HG03039 (cell line): ENCODE results near the gene MYH4.

ENCODE experiments used
- ATAC-seq: cut with Tn5 transposase; IDR thresholded peaks from one replicate; pipeline ENCODE4 v1.9.1; 2021; ENCODE audit warnings: mild to moderate bottlenecking, moderate library complexity; ENCODE audit not compliant: unreplicated experiment

MYH4 gene

DNA sequence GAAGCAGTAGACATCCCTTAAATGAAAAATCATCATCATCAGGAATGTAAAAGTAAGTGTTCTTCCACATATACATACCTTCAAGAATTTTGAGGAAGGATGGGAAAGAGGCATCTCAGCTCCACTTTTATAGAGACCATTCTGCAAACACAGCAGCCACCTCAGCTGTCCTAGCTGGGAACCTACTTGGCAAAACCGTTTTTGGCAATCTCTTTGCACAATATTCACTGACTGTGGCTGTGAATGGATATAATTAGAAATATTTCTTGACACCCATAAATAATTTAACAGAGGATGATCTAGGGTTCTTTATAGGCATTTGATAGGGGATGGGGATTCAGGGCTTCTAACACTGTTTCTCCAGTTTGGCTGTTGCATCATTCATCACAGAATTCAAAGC, at the start of gene MYH4:
TSS of gene MYH4 (minus strand) at position 101 of the 400 bp plus-strand sequence. CDS start 2,814 bp downstream, outside the sequence.
- ATAC-seq: no peak

DNA sequence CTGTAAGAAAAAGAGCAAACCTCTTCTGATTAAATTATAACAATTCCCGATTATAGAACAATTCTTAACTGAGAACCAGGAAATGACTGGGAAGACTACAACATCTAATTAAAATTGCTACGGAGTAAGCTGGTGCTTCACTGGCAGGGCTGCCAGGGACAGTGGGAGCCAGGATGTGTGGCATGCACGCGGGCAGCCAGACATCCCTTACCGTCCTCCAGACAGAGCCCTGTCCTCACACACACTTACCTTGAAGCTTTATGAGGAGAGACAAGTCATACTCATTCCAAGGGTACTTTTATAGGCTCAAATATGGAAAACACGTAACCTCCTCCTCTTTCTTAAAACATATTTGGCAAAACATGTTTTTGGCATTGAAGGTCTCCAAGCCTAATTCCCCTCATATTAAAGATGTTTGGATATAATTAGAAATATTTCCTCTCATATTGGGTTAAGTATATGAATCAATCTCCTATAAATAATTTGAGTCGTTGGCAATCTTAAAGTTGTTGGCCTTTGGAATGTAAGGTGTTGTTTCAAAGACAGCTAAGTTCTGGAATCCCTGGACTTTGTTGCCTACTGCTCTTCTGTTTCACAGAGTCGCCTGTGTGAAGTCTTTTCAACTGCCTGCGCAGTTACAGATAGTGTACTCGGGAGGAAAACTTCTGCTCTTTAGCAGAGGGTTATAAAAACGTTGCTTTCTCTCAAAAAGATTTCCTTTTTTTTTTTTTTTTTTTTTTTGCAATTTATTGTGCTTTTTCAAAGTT, 49.1 kb upstream of the MYH4 start, which contains the start of gene MYH1:
TSS of gene MYH1 (minus strand) at position 272 of the 767 bp plus-strand sequence. CDS start 1,900 bp downstream, outside the sequence.
- no peak for ATAC-seq

DNA sequence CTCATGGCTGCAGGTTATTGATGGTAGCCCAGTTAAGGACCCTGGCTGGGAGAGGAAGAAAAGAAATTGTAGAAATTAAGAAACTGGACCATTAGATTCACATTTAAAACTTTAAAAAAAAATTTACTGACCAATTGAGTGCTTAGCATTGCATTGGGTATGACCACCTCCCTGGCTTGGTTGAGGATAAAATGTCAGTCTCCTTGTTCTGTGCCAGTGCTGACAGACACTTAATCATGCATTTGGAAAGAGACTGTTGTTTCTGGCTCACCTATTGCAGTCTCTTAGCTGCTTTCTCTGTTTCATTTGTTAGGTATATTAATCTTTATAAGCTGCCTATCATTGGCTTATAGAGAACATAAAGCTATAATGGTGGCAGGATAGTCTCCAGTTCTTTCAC, 47.3 kb upstream of the MYH4 start:
- ATAC-seq: no peak

DNA sequence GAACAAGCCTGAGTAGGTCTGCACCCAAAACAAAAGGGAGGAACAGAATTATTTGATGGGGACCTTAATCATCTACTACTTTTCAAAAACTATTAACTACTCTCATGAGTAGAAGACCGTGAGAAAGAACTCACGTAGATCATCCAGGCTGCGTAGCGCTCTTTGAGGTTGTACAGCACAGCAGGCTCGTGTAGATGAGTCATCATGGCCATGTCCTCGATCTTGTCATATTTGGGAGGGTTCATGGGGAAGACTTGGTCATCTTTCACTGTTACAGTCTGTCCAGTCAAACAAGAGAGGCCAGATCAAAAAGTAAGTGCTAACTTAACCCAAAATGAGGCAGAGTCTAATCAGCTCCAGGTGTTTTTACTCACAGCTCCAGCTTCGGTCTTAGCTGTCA, 46.7 kb upstream of the MYH4 start:
- ATAC-seq: no peak

DNA sequence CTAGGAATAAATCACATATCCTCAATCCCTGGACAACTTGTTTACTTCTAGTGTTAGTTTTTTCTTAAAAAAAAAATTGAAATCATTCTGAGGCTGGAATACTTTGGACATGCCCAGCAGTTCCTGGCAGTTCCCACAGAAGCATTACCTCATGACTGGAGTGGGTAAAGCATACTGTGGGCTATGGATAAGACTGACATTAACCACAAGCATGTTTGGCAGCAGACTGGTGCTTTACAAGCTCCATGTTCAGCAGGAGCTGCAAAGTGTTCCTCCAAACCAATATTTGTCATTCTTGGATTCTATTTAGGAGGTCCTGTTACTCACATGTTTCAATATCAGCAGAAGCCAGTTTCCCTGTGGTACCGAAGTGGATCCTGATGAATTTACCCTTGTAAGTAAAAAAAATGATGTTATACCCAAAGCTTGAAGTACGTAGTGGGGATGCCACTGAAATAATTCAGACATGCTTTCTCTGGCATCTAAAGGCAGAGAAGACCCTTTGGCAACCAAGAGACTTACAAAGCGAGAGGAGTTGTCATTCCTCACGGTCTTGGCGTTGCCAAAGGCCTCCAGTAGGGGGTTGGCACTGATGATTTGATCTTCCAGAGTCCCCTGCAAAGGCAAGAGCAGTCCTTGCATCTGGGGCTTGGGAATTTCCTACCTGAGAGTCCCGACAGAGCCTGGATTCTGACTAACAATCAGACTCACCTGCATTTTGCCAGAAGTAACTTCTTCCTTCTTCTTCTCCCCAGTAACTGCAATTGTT, 44.1 kb upstream of the MYH4 start:
- ATAC-seq: no peak

DNA sequence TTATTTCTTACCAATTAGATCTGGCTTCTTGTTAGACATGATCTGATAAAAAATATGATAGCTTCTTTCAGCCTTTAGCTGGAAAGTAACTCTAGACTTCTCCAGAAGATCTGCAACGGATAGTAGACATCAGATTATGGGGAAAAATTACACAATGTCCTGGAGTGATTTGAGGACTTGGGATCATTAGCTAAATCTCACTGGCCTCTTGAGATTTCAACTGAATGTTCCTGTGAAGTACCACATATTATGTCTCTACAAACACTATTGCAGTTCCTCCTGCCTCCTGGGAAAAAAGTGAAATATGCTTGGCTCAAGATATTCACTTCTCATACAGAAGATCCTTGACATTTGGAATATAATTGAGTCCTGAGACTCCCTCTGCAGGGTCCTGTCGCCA, 43.5 kb upstream of the MYH4 start:
- no peak for ATAC-seq

DNA sequence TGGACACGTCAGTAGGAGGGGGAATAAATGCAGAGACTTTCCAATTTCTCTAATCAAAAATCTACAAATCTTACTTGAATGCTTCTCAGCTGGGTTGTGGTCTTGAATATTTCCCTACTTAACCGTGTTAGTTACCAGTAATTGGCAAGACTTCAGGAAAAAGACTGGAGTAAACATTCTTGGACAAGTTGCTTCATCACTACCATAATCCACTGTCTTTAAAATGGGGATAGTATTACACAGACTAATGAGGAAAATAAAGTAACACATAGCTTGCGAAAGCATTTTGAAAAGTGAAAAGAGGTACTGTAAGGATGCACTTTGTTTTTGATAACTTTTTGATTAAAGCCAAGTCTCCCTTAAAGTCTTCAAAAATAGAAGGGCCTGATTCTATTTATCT, 30.6 kb upstream of the MYH4 start:
- no peak for ATAC-seq

DNA sequence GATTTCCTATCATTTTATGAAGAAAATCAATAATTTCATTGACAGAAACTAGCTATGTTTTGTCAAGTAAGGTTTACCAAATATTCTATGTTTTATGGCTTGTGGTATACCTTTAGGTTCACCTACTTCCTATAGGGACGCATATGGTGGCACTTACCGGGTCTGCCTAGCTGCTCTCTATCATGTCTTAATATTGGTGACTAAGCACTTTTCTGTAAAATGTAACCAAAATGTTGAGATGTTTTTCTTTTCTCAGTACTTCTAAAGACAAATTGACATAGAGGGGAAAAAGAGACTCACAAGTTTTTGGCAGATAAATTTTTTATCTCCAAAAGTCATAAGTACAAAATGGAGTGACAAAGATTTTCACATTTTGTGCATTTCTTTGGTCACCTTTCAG, 22.6 kb upstream of the MYH4 start:
- no peak for ATAC-seq

DNA sequence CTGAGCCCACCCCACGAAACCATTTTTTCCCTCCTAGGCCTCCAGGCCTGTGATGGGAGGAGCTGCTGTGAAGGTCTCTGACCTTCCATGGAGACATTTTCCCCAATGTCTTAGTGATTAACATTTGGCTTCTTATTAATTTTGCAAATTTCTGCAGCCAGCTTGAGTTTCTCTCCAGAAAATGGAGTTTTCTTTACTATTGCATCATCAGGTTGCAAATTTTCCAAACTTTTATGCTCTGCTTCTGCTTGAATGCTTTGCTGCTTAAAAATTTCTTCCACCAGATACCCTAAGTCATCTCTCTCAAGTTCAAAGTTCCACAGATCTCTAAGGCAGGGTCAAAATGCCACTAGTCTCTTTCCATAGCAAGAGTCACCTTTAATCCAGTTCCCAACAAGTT, 12.9 kb upstream of the MYH4 start:
- no peak for ATAC-seq

DNA sequence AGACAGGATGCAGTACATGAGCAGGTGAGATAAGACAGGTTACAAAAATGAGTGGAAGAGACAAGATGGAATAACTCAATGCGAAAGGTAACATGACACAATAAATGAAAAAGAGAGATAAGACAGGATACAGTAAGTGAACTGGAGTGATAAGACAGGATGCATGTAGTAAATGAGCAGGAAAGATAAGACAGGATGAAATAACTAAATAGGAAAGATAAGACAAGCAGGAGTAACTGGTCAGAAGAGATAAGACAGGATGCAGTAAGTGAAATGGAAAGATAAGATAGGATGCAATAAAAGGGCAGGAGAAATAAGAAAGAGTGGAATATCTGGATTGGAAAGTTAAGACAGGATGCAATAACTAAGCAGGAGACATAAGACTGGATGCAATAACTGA, 8.3 kb upstream of the MYH4 start:
- no peak for ATAC-seq

DNA sequence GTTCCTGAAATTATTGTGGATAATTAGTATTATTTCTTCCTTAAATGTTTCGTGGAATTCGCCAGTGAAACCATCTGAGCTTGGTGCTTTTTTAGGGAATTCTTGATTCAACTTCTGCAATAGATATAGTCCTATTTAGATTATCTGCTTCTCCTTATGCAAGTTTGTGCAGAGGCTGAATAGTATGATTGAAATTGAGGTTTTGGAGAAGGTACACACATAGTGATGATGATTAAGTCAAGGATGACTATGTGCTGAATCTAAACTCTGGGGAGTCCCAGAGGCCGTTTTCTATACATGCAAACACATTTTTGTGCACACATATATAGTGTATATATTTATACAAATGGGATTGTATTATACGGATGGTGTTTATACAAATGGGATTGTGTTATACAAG, 5.2 kb upstream of the MYH4 start:
- no peak for ATAC-seq

DNA sequence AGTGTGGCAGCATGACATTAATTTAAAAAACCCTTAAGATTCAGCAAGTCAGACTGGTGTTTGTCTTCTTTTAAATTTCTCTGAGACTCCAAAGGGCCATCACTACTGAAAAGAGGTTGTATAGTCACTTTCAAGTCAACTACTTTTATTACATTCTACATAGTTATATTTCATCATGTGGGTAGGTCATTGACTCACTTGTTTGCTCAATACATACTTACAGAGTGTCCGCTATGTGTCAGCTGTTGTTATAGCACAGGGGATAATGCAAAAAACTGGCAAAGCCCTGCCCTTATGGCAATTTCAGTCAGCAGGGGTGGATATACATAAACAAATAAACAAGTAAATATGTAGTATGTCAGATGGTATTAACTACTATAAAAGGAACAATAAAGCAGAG, 2.5 kb upstream of the MYH4 start:
- no peak for ATAC-seq

DNA sequence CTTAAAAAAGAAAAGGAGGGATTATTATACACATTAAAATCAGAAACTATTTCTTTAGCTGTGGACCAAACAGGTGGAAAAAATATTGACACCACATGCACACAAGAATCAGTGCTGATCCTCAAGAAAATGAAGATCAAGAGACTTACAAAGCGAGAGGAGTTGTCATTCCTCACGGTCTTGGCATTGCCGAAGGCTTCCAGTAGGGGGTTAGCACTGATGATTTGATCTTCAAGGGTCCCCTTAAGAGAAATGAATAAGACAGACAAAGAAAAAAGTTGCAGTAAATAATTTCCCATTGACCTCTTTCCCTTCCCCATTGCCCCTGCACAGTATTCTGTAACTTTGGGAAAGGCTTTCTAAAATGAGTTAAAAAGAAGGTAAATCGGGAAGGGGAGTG, 6.0 kb downstream of the MYH4 start:
- ATAC-seq: no peak

DNA sequence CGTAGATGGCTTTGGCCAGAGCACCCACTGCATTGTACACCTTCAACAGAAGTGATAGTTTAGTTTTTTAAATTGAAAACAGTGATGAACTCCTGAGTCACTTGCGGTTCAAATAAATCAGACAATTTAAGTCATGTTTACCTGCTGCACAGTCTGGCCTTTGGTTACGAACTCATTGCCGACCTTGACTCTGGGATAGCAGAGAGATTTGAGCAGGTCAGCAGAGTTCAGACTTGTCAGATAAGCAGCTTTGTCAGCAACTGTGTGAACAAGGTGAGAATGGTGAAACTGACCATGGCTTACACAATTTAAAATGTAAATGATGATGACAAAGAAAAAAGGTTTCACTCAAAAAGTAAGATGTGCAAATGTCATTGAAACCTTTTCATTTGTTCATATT, 9.3 kb downstream of the MYH4 start:
- no peak for ATAC-seq

DNA sequence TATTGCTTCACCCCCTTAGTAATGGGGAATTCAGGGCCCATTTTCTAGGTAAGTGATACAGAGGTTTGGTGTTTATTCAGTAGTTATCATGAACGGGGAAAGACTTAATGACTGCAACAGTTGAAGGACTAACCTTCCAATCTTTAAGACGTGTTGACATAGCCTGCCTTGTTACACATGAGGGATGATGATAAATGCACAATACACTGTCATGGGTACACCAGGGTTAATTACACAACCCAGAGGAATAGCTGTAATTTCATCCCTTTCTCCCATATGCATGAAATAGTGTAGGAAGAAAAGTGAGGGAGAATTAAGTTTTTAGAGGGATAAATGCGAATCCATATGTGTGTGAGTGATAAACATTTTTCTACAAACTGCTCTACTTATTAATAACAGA, 10.7 kb downstream of the MYH4 start:
- no peak for ATAC-seq

DNA sequence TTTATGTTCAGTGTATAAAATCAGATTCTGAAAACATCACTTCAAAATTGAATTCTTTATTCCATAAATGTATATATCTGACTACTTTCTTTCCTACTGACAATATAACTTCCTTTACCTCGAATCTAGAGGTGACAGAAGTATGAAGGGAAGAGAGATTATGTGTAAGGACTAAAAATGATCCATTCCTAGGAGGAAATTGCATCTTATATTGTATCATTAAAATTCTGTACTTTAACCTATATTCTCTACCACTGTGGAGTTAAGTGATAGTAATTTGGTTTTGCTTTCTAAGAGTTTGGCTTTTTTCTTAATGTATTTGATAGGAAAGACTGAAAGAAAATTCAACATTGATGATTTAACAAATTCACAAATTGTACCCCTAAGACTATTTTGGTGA, 11.4 kb downstream of the MYH4 start:
- no peak for ATAC-seq

DNA sequence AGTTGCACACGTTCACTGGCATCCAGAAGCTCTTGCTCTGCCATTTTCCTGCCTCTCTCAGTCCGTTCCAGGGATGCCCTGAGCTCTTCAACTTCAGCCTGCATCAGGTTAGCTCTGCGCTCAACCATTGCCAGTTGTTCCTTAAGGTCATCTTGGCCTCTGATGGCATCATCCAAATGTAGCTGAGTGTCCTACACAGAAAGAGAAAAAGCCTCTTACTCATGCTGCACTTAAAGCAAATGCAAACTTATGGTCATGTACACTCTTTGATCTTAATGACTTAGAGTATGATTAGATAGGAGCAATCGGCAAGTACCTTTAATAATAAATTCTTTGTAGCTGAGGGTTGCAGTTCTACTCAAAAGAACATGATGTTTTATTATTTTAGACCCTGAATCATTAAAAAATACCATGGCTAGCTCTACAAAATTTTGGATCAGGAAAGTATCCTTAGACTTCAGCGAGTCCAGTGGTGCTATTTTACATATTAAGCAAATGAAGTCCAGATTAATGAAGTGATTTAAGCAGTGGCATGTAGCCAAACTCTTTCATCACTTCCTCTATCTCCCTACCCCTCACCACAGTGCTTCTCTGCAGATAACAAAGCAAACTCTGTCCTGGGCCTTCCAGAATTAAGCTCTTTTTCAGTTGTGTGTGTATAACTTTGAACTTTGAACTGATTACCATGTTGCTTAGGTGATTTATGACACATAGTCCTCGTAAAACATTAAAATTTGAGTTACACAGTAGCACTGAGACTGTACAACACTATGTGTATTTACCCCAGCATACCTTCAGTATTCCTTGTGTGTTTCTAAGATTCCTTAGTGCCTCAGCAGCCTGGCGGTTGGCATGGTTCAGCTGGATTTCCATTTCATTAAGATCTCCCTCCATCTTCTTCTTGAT, 22.1 kb downstream of the MYH4 start:
- ATAC-seq: no peak

DNA sequence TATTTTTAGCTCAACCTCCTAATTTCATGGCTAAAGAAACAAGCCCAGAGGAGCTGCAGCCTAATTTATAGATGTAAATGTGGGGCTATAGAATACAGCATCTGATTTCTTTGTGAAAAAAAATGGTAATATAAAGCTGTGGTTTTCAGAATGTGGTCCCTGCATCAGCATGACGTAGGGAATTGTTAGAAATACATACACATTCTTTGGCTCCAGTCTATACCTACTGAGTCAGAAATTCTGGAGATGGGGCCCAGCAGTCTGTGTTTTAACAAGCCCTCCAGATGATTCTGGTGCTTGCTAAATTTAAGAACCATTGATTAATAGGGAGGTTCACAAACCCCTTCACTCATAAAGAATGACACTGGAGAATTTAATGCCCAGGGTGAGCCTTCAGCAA, 29.5 kb downstream of the MYH4 start:
- no peak for ATAC-seq

DNA sequence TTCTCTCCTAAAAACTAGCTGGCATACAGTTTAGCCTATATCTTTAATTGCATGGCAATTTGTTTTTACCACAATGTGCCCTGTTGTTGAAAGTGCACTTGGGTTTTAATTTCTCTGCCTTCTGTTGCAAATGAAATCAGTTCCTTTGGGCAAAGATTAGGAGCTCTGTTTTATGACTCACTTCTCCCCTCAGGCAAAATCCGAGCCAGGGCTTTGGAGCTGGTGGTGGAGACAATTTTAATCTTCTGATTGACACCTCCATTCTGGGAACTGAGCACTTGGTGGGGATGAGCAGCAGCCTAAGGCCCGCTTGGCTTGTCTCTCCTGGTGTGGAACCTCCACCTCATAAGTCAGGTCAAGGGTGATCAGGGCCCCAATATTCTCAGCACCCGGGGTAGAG, 34.3 kb downstream of the MYH4 start:
- ATAC-seq: no peak

DNA sequence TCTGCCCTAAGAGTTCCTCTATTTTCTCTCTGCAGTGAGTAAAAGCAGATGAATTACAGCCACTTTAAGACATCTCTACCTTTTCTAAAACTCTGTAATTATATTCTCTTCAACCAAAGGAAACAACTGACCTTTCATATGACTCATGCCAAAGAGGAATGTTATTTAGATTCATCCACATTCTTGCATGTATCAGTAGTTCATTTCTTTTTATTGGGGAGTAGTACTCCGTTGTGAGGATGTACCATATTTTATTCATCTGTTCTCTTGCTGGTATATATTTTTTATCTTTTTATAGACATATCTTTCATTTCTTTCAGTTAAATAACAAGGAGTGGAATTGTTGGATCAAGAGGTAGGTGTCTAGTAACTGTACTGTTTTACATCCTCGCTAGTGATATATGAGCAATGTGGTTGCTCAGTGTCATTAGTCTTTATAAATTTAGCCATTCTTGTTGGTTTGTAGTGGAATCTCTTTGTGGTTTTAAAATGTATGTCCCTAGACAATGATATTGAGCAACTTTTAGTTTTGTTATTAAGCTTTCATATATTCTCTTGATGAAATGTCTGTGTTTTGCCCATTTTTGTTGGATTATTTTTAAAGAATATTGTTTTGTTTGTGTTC, 39.8 kb downstream of the MYH4 start:
- ATAC-seq: no peak

DNA sequence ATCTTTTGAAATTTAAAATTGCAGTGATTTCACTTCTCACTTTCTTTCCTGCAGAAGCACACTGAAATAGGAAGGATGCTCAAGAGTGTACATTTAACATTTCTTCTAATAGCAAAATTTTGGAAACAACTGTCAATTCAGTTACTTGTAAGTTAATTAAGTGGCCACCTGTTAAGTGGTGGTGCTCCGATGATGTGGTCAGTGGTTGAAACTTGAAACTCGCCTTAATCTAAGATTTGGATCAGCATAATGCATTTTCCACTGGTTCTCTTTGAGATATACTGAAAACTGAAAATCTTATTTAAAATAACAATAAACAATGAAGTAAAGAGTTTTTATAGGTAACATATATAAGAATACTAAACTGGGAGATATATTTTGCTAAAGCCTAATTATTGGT, 40.6 kb downstream of the MYH4 start:
- ATAC-seq: no peak
